Measurements from ENCODE around the gene SYT12.

SYT12 gene

DNA sequence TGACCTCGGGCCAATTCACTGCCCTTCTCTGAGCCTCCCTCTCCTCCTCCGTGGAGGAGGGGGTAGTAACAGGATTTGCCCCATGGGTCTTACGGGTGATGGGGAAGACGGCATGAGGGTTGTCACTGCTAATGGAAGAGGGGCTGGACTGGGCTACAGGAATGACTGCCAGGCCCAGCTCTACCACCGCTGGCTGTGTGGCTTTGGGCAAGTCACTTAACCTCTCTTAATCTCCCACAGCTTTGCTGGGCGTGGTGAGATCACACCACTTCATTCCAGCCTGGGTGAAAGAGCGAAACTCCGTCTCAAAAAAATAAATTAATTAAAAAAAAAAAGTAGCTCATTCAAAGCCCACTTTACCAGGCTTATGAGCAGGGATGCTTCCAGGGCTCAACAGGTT lies 2.8 kb downstream of the SYT12 start:
- TF ChIP-seq FOXP2 (optimal IDR thresholded peaks at IDR 0.05; ENCODE audit: borderline replicate concordance, extremely low read depth, extremely low read length, insufficient read depth) (no peak), POLR2AphosphoS5 (IDR thresholded peaks at IDR 0.05; ENCODE audit: low read depth, low read length) (no peak), SIN3A (IDR thresholded peaks at IDR 0.05; ENCODE audit: borderline replicate concordance, insufficient read depth, low read length) (no peak), TAF1 (IDR thresholded peaks at IDR 0.05; ENCODE audit: borderline replicate concordance, insufficient read depth, low read length) (no peak)
- TF ChIP-seq, protein P1, sequence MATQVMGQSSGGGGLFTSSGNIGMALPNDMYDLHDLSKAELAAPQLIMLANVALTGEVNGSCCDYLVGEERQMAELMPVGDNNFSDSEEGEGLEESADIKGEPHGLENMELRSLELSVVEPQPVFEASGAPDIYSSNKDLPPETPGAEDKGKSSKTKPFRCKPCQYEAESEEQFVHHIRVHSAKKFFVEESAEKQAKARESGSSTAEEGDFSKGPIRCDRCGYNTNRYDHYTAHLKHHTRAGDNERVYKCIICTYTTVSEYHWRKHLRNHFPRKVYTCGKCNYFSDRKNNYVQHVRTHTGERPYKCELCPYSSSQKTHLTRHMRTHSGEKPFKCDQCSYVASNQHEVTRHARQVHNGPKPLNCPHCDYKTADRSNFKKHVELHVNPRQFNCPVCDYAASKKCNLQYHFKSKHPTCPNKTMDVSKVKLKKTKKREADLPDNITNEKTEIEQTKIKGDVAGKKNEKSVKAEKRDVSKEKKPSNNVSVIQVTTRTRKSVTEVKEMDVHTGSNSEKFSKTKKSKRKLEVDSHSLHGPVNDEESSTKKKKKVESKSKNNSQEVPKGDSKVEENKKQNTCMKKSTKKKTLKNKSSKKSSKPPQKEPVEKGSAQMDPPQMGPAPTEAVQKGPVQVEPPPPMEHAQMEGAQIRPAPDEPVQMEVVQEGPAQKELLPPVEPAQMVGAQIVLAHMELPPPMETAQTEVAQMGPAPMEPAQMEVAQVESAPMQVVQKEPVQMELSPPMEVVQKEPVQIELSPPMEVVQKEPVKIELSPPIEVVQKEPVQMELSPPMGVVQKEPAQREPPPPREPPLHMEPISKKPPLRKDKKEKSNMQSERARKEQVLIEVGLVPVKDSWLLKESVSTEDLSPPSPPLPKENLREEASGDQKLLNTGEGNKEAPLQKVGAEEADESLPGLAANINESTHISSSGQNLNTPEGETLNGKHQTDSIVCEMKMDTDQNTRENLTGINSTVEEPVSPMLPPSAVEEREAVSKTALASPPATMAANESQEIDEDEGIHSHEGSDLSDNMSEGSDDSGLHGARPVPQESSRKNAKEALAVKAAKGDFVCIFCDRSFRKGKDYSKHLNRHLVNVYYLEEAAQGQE (IDR thresholded peaks at IDR 0.05; ENCODE audit: insufficient read depth in 1 of 2, low read depth in 2 of 2, low read length in 2 of 2) = no peak

DNA sequence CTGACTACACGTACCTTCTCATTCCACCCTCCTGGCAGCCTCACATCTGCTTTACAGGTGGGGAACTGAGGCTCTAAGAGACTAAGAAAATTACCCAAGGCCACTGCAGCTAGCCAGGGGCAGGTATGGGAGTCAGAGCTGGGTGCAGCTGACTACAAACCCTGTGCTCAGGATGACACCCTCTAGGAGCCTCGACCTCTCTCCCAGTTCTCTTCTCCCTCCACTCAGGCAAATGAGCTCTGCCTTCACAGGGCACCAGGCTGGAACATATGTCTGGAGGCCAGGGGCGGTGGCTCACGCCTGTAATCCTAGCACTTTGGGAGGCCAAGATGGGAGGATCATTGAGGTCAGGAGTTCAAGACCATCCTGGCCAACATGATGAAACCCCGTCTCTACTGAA lies 4.0 kb downstream of the SYT12 start:
- TF ChIP-seq, protein P1 (IDR thresholded peaks at IDR 0.05; ENCODE audit: insufficient read depth in 1 of 2, low read depth in 2 of 2, low read length in 2 of 2) = no peak
- TF ChIP-seq FOXP2 (optimal IDR thresholded peaks at IDR 0.05; ENCODE audit: borderline replicate concordance, extremely low read depth, extremely low read length, insufficient read depth) (no peak), TAF1 (IDR thresholded peaks at IDR 0.05; ENCODE audit: borderline replicate concordance, insufficient read depth, low read length) (no peak), POLR2AphosphoS5 (IDR thresholded peaks at IDR 0.05; ENCODE audit: low read depth, low read length) (no peak), SIN3A (IDR thresholded peaks at IDR 0.05; ENCODE audit: borderline replicate concordance, insufficient read depth, low read length) (no peak)

DNA sequence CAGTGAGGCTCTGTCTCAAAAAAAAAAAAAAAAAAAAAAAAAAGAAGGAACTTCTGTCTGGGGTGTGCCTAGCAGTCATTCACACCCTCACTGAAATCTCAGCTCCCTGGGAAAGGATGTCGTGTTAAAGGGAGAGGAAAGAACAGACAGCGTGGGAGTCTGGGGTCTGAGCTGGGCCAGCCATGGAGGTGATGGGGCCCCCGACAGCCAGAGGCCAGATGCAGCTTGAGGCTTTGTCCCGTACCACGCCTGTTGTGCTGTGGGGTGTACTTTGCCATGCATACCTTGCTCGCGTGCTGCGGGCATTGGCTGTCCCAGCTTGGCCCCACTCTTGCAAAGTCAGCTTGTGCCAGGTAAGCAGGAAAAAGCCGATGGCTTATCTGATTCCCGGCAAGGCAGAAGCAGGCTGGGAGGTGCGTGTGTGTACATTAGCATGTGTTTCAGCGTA lies 4.6 kb downstream of the SYT12 start:
- no peak for TF ChIP-seq SIN3A (IDR thresholded peaks at IDR 0.05; ENCODE audit: borderline replicate concordance, insufficient read depth, low read length)
- TF ChIP-seq FOXP2 (optimal IDR thresholded peaks at IDR 0.05; ENCODE audit: borderline replicate concordance, extremely low read depth, extremely low read length, insufficient read depth) = no peak
- TF ChIP-seq, protein P1 (IDR thresholded peaks at IDR 0.05; ENCODE audit: insufficient read depth in 1 of 2, low read depth in 2 of 2, low read length in 2 of 2) = no peak
- TF ChIP-seq POLR2AphosphoS5 (IDR thresholded peaks at IDR 0.05; ENCODE audit: low read depth, low read length) = no peak
- no peak for TF ChIP-seq TAF1 (IDR thresholded peaks at IDR 0.05; ENCODE audit: borderline replicate concordance, insufficient read depth, low read length)

DNA sequence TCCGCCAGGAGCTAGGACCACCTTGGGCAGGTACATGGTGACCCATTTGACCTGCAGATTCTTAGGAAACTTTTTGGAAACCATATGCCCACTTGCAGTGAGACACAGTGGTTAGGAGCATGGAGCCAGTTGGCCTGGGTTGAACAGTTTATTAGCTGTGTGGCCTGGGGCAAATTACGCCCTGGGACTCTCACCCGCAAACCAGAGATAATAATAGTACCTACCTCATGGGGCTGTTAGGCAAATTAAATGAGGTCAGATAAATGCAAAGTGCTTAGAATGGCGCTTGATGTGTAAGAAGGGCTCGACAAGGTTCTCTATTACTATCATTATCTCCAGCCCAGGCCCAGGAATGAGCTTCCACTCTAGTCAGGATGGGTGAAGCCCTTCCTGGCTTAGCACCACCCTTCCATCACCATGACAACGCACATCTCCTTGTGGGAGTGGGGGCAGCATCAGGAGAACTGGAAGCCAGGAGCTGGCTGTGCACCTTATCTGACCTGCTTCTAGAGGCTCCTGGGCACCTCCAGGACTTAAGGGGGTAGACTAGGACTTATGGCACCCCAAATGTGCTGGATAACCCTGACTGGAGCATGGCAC lies 5.1 kb downstream of the SYT12 start:
- no peak for TF ChIP-seq SIN3A (IDR thresholded peaks at IDR 0.05; ENCODE audit: borderline replicate concordance, insufficient read depth, low read length)
- TF ChIP-seq POLR2AphosphoS5 (IDR thresholded peaks at IDR 0.05; ENCODE audit: low read depth, low read length) = no peak

DNA sequence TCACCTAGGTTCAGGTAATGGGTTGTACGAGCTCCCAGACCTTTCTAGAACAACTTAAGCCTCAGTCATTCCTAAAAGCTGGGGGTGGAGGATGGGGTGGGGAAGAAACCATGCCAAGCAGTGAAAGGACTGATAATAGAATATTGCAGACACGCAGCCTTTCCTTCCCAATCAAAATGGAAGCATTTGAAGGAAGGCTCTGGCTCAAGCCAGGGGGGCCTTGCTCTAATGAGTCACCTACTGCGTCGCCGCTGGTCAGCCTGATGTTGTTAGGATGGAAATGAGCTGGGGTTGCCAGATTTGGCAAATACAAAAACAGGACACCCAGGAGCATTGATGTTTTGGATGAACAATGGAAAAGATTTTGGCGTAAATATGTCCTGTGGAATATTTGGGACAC lies 6.2 kb downstream of the SYT12 start:
- TF ChIP-seq TAF1 (IDR thresholded peaks at IDR 0.05; ENCODE audit: borderline replicate concordance, insufficient read depth, low read length) = no peak
- no peak for TF ChIP-seq SIN3A (IDR thresholded peaks at IDR 0.05; ENCODE audit: borderline replicate concordance, insufficient read depth, low read length)
- no peak for TF ChIP-seq FOXP2 (optimal IDR thresholded peaks at IDR 0.05; ENCODE audit: borderline replicate concordance, extremely low read depth, extremely low read length, insufficient read depth)
- no peak for TF ChIP-seq POLR2AphosphoS5 (IDR thresholded peaks at IDR 0.05; ENCODE audit: low read depth, low read length)
- TF ChIP-seq, protein P1 (IDR thresholded peaks at IDR 0.05; ENCODE audit: insufficient read depth in 1 of 2, low read depth in 2 of 2, low read length in 2 of 2) = no peak
